Hypothalamus (tissue), 51 donors: Measurements from ENCODE around the gene TADA2A.

Experiments used
- DNase-seq, 51 donors: peaks; one replicate each; lab custom pipeline; 2025; lab: John Stamatoyannopoulos, UW

Gene TADA2A

GRCh38 chr17:37519251-37519985 is 112.7 kb downstream of the TADA2A start:
- DNase-seq, result no peak

- DNase-seq, result no peak
Observed at GRCh38 chr17:37520174-37520573, 113.5 kb downstream of the TADA2A start.

- no peak for DNase-seq
Observed at GRCh38 chr17:37521821-37522220, 115.1 kb downstream of the TADA2A start.

GRCh38 chr17:37523715-37524219 is 117.1 kb downstream of the TADA2A start:
- no peak for DNase-seq

GRCh38 chr17:37527249-37527851 is 120.7 kb downstream of the TADA2A start:
- peak in 3 of 51 donors; percentile 6 to 25 (median 18) for DNase-seq
